ENCODE measurements around the gene COL25A1.

The COL25A1 gene

DNA sequence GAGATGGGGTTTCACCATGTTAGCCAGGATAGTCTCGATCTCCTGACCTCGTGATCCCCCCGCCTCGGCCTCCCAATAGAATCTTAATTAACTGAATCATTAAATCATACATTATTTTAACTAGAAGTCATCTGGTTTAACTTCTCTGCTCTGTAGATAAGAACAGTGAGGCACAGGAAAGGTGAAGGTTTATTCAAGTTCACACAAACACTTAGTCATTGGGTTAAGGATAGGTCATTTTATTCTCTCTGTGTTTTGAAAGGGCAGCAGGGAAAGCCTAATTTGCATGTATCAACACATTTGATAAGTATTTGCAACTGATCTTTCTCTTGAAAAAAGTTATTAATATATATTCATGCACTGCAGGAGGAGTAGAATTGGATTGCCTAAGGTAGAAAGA, 538.5 kb downstream of the COL25A1 start:
- Histone ChIP-seq H3K4me2 (ENCODE audit: low read length) (no peak overlapping the region), H3K27me3 (ENCODE audit: control insufficient read depth, insufficient read depth, low read length) (no peaks in the 10 kb centered on the region), H3K36me3 (ENCODE audit: control insufficient read depth, insufficient read depth, low read length) (no peaks in the 10 kb centered on the region), H3K9ac (no peak overlapping the region), H3K9me3 (ENCODE audit: control insufficient read depth, low read length) (no peaks in the 10 kb centered on the region), H3K27ac (no peak overlapping the region), H2AFZ (no peak overlapping the region), H3K4me3 (ENCODE audit: low read depth, low read length) (no peak overlapping the region), H3K79me2 (no peaks in the 10 kb centered on the region), H3K4me1 (no peaks in the 10 kb centered on the region)
- TF ChIP-seq, protein P1, sequence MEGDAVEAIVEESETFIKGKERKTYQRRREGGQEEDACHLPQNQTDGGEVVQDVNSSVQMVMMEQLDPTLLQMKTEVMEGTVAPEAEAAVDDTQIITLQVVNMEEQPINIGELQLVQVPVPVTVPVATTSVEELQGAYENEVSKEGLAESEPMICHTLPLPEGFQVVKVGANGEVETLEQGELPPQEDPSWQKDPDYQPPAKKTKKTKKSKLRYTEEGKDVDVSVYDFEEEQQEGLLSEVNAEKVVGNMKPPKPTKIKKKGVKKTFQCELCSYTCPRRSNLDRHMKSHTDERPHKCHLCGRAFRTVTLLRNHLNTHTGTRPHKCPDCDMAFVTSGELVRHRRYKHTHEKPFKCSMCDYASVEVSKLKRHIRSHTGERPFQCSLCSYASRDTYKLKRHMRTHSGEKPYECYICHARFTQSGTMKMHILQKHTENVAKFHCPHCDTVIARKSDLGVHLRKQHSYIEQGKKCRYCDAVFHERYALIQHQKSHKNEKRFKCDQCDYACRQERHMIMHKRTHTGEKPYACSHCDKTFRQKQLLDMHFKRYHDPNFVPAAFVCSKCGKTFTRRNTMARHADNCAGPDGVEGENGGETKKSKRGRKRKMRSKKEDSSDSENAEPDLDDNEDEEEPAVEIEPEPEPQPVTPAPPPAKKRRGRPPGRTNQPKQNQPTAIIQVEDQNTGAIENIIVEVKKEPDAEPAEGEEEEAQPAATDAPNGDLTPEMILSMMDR (IDR thresholded peaks at IDR 0.05) = no peak

DNA sequence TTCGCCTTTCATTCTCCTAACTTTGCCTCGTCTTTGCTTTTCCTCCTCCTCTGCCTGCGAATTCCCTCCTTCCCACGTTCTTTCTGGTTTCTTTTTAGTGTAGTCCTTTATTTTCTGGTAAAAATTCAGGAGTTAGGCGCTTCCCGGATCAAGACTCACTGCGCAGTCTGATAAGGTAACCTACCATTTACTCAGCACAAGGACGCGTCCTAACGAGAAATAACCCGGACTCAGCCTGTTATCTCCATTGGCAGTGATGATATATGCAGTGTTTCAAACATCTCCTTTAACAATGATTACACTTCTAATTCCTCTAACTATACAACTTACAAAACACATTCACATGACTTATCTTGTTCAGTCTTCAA, 539.2 kb downstream of the COL25A1 start:
- no peaks in the 10 kb centered on the region for H3K79me2 ChIP-seq
- H3K27ac ChIP-seq = peak overlapping the region; percentile 71
- H3K9me3 ChIP-seq (ENCODE audit: control insufficient read depth, low read length) = no peaks in the 10 kb centered on the region
- no peaks in the 10 kb centered on the region for H3K4me1 ChIP-seq
- H3K4me3 ChIP-seq (ENCODE audit: low read depth, low read length) = peak overlapping the region; percentile 71
- peak overlapping the region; percentile 88 for H2AFZ ChIP-seq
- no peaks in the 10 kb centered on the region for H3K36me3 ChIP-seq (ENCODE audit: control insufficient read depth, insufficient read depth, low read length)
- peak overlapping the region; percentile 84 for H3K4me2 ChIP-seq (ENCODE audit: low read length)
- peak overlapping the region; percentile 28 for H3K9ac ChIP-seq
- H3K27me3 ChIP-seq (ENCODE audit: control insufficient read depth, insufficient read depth, low read length) = no peaks in the 10 kb centered on the region
- TF ChIP-seq, protein P1 (IDR thresholded peaks at IDR 0.05) = no peak

DNA sequence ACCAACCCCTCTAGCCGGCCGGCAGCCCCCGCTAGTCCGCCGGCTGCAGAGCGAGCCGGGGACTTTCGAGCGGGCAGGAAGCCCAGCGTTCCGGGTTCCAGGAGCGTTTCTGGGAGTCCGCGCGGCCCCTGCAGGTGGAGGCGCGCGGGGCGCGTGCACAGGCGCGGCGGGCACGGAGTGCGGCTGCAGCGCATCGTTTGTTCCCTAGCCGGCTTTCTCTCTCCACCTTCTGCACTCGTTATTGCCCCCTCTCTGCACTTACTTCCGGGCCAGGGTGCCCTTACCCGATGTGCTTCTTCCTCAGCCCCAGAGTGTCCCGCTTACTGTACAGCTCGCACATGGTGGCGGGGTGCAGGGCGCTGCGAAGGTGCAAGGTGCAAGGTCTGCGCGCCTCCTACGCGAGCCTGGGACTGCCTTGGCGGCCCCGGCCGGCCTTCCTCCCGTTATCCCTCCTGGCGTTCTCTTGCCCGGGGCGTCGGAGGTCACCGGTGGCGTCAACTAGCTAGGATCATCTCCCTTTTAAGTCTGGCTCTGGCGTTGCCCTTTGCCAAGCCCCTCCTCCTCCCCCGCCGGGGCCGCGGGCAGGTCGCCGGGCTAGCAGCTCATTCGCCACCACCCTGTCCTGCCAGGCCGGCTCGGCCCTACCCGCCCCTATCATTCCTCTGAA, 539.8 kb downstream of the COL25A1 start, which contains the start of gene ETNPPL:
ETNPPL (minus strand) TSS at position 495 of the 667 bp plus-strand sequence; CDS start at position 340, 155 bp downstream.
- H2AFZ ChIP-seq = peak within 1 kb of the TSS; percentile 88
- peak within 1 kb of the TSS; percentile 28 for H3K9ac ChIP-seq

More for the DNA sequence above, 539.8 kb downstream of the COL25A1 start, which contains the start of gene ETNPPL:
- Histone ChIP-seq H3K27ac (peak within 1 kb of the TSS; percentile 71), H3K9me3 (ENCODE audit: control insufficient read depth, low read length) (no peaks in the 10 kb centered on the region), H3K79me2 (no peaks in the 10 kb centered on the region), H3K36me3 (ENCODE audit: control insufficient read depth, insufficient read depth, low read length) (no peaks in the 10 kb centered on the region), H3K4me1 (no peaks in the 10 kb centered on the region), H3K27me3 (ENCODE audit: control insufficient read depth, insufficient read depth, low read length) (no peaks in the 10 kb centered on the region), H3K4me2 (ENCODE audit: low read length) (peak within 1 kb of the TSS; percentile 84), H3K4me3 (ENCODE audit: low read depth, low read length) (peak within 1 kb of the TSS; percentile 71)
- TF ChIP-seq, protein P1 (IDR thresholded peaks at IDR 0.05) = no peak

Data from parathyroid adenoma (tissue), 2 donors.